PC-3 (cell line): Measurements from ENCODE around the gene NPAS2.

Source experiments
- CTCF ChIP-seq: fragments of 300-600 bp; sonication (generic); conservative IDR thresholded peaks from 2 replicates; pipeline ENCODE4 v1.5.1; 2017; ENCODE audit warnings: antibody characterized with exemption, low read depth, mild to moderate bottlenecking, low read length
- EZH2 ChIP-seq: fragments of 300-600 bp; sonication (generic); IDR thresholded peaks from one replicate; pipeline ENCODE4 v1.6.1; 2017; ENCODE audit warnings: antibody characterized with exemption, mild to moderate bottlenecking, low read length; ENCODE audit not compliant: unreplicated experiment
- EZH2phosphoT487 ChIP-seq: fragments of 300-600 bp; sonication (generic); IDR thresholded peaks from 2 replicates; pipeline ENCODE4 v1.6.1; 2018; ENCODE audit warnings: mild to moderate bottlenecking, antibody characterized with exemption, low read length, borderline replicate concordance

GRCh38 chr2:100894796-100895156 lies 74.8 kb downstream of the NPAS2 start:
- TF ChIP-seq EZH2, result no peak
- TF ChIP-seq CTCF, result no peak
- TF ChIP-seq EZH2phosphoT487, result no peak
